Smooth muscle cell (in vitro differentiated cells): ENCODE data around the gene TRIO. TPM values are rescaled to one million over a fixed set of nuclear protein-coding genes. Genes with fewer than 3 reads are reported as not detected.

Experiments
- DNase-seq: peaks from one replicate; lab custom pipeline; 2025; ENCODE audit not compliant: unreplicated experiment; lab: John Stamatoyannopoulos, UW
- H2AFZ ChIP-seq: fragments of 200-600 bp; sonication (generic); 2 replicates; pipeline ENCODE4 v1.6.0; 2016; ENCODE audit warnings: antibody characterized with exemption, low read depth, mild to moderate bottlenecking
- H3F3A ChIP-seq: fragments of 200-600 bp; sonication (generic); 2 replicates; pipeline ENCODE4 v1.6.0; 2017; ENCODE audit warnings: antibody characterized with exemption, low read depth
- H3K27ac ChIP-seq: fragments of 200-600 bp; sonication (generic); 2 replicates; pipeline ENCODE4 v1.5.1; 2016; ENCODE audit warnings: low read depth, mild to moderate bottlenecking
- H3K27me3 ChIP-seq: fragments of 200-600 bp; sonication (generic); 2 replicates; pipeline ENCODE4 v1.6.1; 2016; ENCODE audit warnings: low read depth, mild to moderate bottlenecking
- H3K36me3 ChIP-seq: fragments of 200-600 bp; sonication (generic); 2 replicates; pipeline ENCODE4 v1.5.1; 2016; ENCODE audit warnings: low read depth
- H3K4me1 ChIP-seq: fragments of 200-600 bp; sonication (generic); 2 replicates; pipeline ENCODE4 v1.5.1; 2016; ENCODE audit warnings: low read depth
- H3K4me2 ChIP-seq: fragments of 200-600 bp; sonication (generic); 2 replicates; pipeline ENCODE4 v1.6.0; 2016; ENCODE audit warnings: mild to moderate bottlenecking
- H3K4me3 ChIP-seq: fragments of 200-600 bp; sonication (generic); 2 replicates; pipeline ENCODE4 v1.5.1; 2016; ENCODE audit warnings: mild to moderate bottlenecking
- H3K79me2 ChIP-seq: fragments of 200-600 bp; sonication (generic); 2 replicates; pipeline ENCODE4 v1.6.0; 2016; ENCODE audit warnings: low read depth, mild to moderate bottlenecking
- H3K9ac ChIP-seq: fragments of 200-600 bp; sonication (generic); 2 replicates; pipeline ENCODE4 v1.6.0; 2016; ENCODE audit warnings: low read depth
- H3K9me3 ChIP-seq: fragments of 200-600 bp; sonication (generic); replicated peaks from 2 replicates; pipeline ENCODE4 v1.5.1; 2016; ENCODE audit warnings: low read depth
- H4K20me1 ChIP-seq: fragments of 200-600 bp; sonication (generic); 2 replicates; pipeline ENCODE4 v1.6.0; 2016; ENCODE audit warnings: low read depth
- WGBS: methylation state at CpG from one replicate; pipeline ENCODE4 v1.1.7; 2016; ENCODE audit warnings: low lambda C conversion rate; 5-methylcytosine and 5-hydroxymethylcytosine counted together
- polyA plus RNA-seq: library from polyadenylated mRNA; unstranded; fragments of >200 nt; fragmentation: Nextera tagmentation; extraction: Ambion mirVana; gene quantifications from 2 replicates; pipeline ENCODE4 v1.2.1, GENCODE V29; 2016
- total RNA-seq: library from RNA; depleted of rRNA; stranded (reverse); fragments of >200 nt; gene quantifications from 2 replicates; pipeline ENCODE4 v1.2.3, GENCODE V29; 2014
- TF ChIP-seq, protein P1 (sequence below): fragments of 200-600 bp; sonication (generic); IDR thresholded peaks from 2 replicates; pipeline ENCODE4 v1.5.1; 2017; ENCODE audit warnings: borderline replicate concordance, mild to moderate bottlenecking, antibody characterized with exemption; ENCODE audit not compliant: insufficient read depth, poor library complexity, severe bottlenecking

The TRIO gene
- total and polyA plus RNA-seq, 2 experiments from 2014 or later: 10.2 to 118 TPM

DNA sequence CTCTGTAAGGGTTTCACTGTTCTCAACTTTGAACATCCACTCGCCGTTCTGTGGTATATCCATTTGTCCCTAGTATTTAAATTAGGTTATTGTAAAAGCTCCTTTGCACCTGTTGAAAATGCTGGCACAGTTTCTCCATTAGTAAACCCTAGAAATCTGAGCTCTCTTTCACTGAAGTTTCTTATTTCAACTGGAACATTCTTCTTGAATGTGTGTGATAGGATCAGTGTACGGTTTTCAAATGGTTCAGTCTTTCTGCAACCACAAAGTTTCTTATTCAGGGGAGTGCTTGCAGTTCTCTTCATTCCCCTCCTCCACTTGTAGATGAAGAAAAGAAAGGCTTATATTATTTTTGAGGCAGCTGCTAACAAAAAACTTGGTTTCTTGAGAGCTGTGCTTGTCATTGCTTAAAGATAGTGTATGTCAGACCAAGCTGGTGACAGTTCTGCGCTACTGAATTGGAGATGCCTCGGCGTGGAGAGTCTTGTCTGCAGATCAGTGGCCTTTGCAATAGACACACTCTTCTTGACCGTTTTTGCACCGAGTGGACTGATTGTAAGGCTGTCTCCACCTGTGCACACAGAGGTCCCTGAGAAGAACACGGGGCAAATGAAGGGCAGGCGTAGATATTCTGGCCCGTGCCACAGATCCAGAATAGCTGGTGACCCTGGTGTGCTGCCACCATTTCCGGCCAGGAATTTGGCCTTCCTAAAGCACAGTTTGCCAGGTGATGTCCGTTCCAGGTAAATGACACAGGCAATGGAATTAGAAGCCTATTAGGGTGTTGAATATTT is 102.2 kb downstream of the TRIO start:
- Histone ChIP-seq H3K27ac (no peak overlapping the region), H3K4me3 (no peak overlapping the region), H4K20me1 (peaks cover 99% of the 10 kb centered on the region), H3K4me1 (peaks cover 7% of the 10 kb centered on the region), H3K9ac (no peak overlapping the region), H3K27me3 (no peaks in the 10 kb centered on the region), H3F3A (peaks cover 3% of the 10 kb centered on the region), H3K79me2 (peaks cover 97% of the 10 kb centered on the region), H2AFZ (no peak overlapping the region), H3K9me3 (no peaks in the 10 kb centered on the region), H3K36me3 (no peaks in the 10 kb centered on the region), H3K4me2 (no peak overlapping the region)
- TF ChIP-seq, protein P1, sequence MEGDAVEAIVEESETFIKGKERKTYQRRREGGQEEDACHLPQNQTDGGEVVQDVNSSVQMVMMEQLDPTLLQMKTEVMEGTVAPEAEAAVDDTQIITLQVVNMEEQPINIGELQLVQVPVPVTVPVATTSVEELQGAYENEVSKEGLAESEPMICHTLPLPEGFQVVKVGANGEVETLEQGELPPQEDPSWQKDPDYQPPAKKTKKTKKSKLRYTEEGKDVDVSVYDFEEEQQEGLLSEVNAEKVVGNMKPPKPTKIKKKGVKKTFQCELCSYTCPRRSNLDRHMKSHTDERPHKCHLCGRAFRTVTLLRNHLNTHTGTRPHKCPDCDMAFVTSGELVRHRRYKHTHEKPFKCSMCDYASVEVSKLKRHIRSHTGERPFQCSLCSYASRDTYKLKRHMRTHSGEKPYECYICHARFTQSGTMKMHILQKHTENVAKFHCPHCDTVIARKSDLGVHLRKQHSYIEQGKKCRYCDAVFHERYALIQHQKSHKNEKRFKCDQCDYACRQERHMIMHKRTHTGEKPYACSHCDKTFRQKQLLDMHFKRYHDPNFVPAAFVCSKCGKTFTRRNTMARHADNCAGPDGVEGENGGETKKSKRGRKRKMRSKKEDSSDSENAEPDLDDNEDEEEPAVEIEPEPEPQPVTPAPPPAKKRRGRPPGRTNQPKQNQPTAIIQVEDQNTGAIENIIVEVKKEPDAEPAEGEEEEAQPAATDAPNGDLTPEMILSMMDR: no peak
- WGBS: 86% methylated on average over 13 of the region's 13 CpGs
- no peak for DNase-seq

DNA sequence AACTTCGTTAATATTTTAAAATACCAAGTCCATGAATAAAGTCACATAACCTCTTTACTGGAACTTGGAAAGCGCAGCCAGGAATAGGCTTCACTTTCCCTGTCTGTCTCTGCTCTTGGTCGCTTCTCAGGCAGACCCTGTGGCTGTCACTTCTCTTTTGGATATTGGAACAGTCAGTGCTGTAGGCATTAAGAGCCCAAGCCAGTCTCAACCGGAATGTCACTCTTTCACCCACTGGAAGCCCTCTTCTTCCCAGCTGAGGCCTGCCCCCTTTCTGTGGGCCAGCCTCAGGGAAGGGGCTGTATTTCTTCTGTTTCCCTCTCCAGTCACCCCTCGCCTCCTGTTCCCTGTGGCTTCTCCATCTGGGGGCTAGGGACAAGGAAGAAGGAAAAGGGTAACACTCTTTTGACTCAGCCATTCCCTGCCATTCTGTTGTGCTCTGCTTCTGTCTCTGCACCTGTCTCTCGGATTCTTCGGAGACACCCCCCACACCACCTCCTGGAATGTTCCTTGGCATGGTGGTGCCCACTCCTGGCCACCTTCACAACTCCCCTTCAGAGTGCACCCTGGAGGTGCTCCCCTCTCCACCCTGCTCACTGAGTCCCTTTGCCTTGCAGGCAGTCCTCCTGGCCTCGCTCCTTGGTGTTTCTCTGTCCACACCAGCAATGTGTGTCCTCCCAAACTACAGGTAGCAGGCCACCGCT is 103.4 kb downstream of the TRIO start:
- Histone ChIP-seq H3K79me2 (peaks cover 97% of the 10 kb centered on the region), H3K36me3 (no peaks in the 10 kb centered on the region), H3K4me2 (no peak overlapping the region), H3F3A (peaks cover 3% of the 10 kb centered on the region), H3K4me1 (peaks cover 6% of the 10 kb centered on the region), H2AFZ (no peak overlapping the region), H3K9ac (no peak overlapping the region), H3K27ac (no peak overlapping the region), H3K4me3 (no peak overlapping the region), H3K27me3 (no peaks in the 10 kb centered on the region), H4K20me1 (peaks cover 99% of the 10 kb centered on the region), H3K9me3 (no peaks in the 10 kb centered on the region)
- TF ChIP-seq, protein P1: no peak
- DNase-seq: no peak
- 92% methylated on average over 9 of the region's 9 CpGs for WGBS

DNA sequence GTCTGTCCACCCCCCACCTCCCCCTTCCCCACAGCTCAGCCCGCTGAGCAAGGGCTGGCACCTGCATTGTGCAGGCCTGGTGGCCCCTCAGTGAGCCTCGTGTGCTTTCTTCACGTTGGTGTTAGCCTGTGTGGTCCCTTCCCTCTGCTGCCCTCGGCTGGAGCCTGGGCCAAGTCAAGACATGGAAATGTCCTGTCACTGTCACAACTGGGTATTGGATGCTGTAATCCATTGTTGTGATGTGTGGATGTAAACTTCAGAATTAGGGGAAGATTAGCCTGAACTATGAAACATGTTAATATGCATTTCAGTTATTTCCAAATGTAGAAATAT is 103.9 kb downstream of the TRIO start:
- peaks cover 6% of the 10 kb centered on the region for H3K4me1 ChIP-seq
- TF ChIP-seq, protein P1: no peak
- peaks cover 99% of the 10 kb centered on the region for H4K20me1 ChIP-seq

More for the DNA sequence above, 103.9 kb downstream of the TRIO start:
- WGBS: 51% methylated on average over 4 of the region's 4 CpGs
- H3K36me3 ChIP-seq: no peaks in the 10 kb centered on the region
- DNase-seq: no peak
- no peaks in the 10 kb centered on the region for H3F3A ChIP-seq
- H3K4me3 ChIP-seq: no peak overlapping the region
- no peaks in the 10 kb centered on the region for H3K9me3 ChIP-seq
- H3K79me2 ChIP-seq: peaks cover 97% of the 10 kb centered on the region
- no peak overlapping the region for H2AFZ ChIP-seq
- H3K9ac ChIP-seq: no peak overlapping the region
- H3K4me2 ChIP-seq: no peak overlapping the region
- no peak overlapping the region for H3K27ac ChIP-seq
- H3K27me3 ChIP-seq: no peaks in the 10 kb centered on the region
